DOHH2 (cell line): ENCODE data around the gene SMOC2.

Experiments
- H3F3A ChIP-seq: fragments of 200-600 bp; sonication (generic), shearing (Covaris generic); 2 replicates; pipeline ENCODE4 v1.6.0; 2016; ENCODE audit warnings: antibody characterized with exemption, mild to moderate bottlenecking; ENCODE audit not compliant: control insufficient read depth, insufficient read depth
- H3K27ac ChIP-seq: fragments of 200-600 bp; sonication (generic); 2 replicates; pipeline ENCODE4 v1.5.1; 2014; ENCODE audit warnings: low read depth, mild to moderate bottlenecking, low read length, moderate library complexity
- H3K27me3 ChIP-seq: fragments of 200-600 bp; sonication (generic); 2 replicates; pipeline ENCODE4 v1.6.1; 2014; ENCODE audit warnings: mild to moderate bottlenecking, low read length, mixed read lengths; ENCODE audit not compliant: control insufficient read depth
- H3K36me3 ChIP-seq: fragments of 200-600 bp; sonication (generic); 2 replicates; pipeline ENCODE4 v1.6.1; 2014; ENCODE audit warnings: mild to moderate bottlenecking, low read length, moderate library complexity, mixed read lengths; ENCODE audit not compliant: control insufficient read depth
- H3K4me1 ChIP-seq: fragments of 200-600 bp; sonication (generic); 2 replicates; pipeline ENCODE4 v1.6.1; 2014; ENCODE audit warnings: mild to moderate bottlenecking, low read length, mixed read lengths; ENCODE audit not compliant: control insufficient read depth
- H3K4me2 ChIP-seq: fragments of 200-600 bp; sonication (generic); 2 replicates; pipeline ENCODE4 v1.6.0; 2014; ENCODE audit warnings: mild to moderate bottlenecking, low read length, moderate library complexity
- H3K4me3 ChIP-seq: fragments of 200-600 bp; sonication (generic); 2 replicates; pipeline ENCODE4 v1.5.1; 2014; ENCODE audit warnings: mild to moderate bottlenecking, low read length, mixed read lengths
- H3K79me2 ChIP-seq: fragments of 200-600 bp; sonication (generic); 2 replicates; pipeline ENCODE4 v1.6.1; 2014; ENCODE audit warnings: mild to moderate bottlenecking, low read length, mixed read lengths; ENCODE audit not compliant: control insufficient read depth
- H3K9me2 ChIP-seq: fragments of 200-600 bp; sonication (generic); replicated peaks from 2 replicates; pipeline ENCODE4 v1.6.1; 2014; ENCODE audit warnings: mild to moderate bottlenecking, low read length, mixed read lengths; ENCODE audit not compliant: control insufficient read depth
- H3K9me3 ChIP-seq: fragments of 200-600 bp; sonication (generic); 2 replicates; pipeline ENCODE4 v1.6.1; 2014; ENCODE audit warnings: antibody characterized with exemption, low read length, mixed read lengths; ENCODE audit not compliant: control insufficient read depth, insufficient read depth
- H4K20me1 ChIP-seq: fragments of 200-600 bp; sonication (generic); 2 replicates; pipeline ENCODE4 v1.6.0; 2014; ENCODE audit warnings: low read depth, mild to moderate bottlenecking, antibody characterized with exemption, low read length, moderate library complexity; ENCODE audit not compliant: control insufficient read depth, insufficient read depth
- CTCF ChIP-seq: fragments of 200-600 bp; sonication (generic); IDR thresholded peaks from one replicate; pipeline ENCODE4 v1.5.1; 2014; ENCODE audit warnings: antibody characterized with exemption, mild to moderate bottlenecking, low read depth, low read length; ENCODE audit not compliant: poor library complexity, severe bottlenecking
- EZH2phosphoT487 ChIP-seq: fragments of 200-600 bp; sonication (generic); IDR thresholded peaks from 2 replicates; pipeline ENCODE4 v1.6.1; 2017; ENCODE audit warnings: borderline replicate concordance, mild to moderate bottlenecking, antibody characterized with exemption, low read length, moderate library complexity, mixed read lengths

Gene SMOC2

GRCh38 chr6:168448243-168448855 is 7.4 kb downstream of the SMOC2 start:
- Histone ChIP-seq H3K27me3 (no peaks in the 10 kb centered on the region), H3K4me1 (no peaks in the 10 kb centered on the region), H3K36me3 (no peaks in the 10 kb centered on the region), H3K9me2 (no peaks in the 10 kb centered on the region), H3K27ac (no peak overlapping the region), H4K20me1 (no peaks in the 10 kb centered on the region), H3K79me2 (no peaks in the 10 kb centered on the region), H3K9me3 (no peaks in the 10 kb centered on the region), H3F3A (no peaks in the 10 kb centered on the region), H3K4me2 (no peak overlapping the region), H3K4me3 (no peak overlapping the region)
- no peak for TF ChIP-seq EZH2phosphoT487
- no peak for TF ChIP-seq CTCF

GRCh38 chr6:168450917-168451316 is 9.9 kb downstream of the SMOC2 start:
- Histone ChIP-seq H3K4me2 (no peak overlapping the region), H3F3A (no peaks in the 10 kb centered on the region), H3K4me1 (no peaks in the 10 kb centered on the region), H3K36me3 (no peaks in the 10 kb centered on the region), H3K27ac (no peak overlapping the region), H3K9me2 (no peaks in the 10 kb centered on the region), H3K4me3 (no peak overlapping the region), H4K20me1 (no peaks in the 10 kb centered on the region), H3K9me3 (no peaks in the 10 kb centered on the region), H3K27me3 (no peaks in the 10 kb centered on the region), H3K79me2 (no peaks in the 10 kb centered on the region)
- TF ChIP-seq EZH2phosphoT487 (no peak), CTCF (no peak)

GRCh38 chr6:168451805-168452517 is 11.0 kb downstream of the SMOC2 start:
- no peak overlapping the region for H3K4me3 ChIP-seq
- H3K79me2 ChIP-seq, result no peaks in the 10 kb centered on the region
- no peak overlapping the region for H3K27ac ChIP-seq
- no peaks in the 10 kb centered on the region for H3K9me3 ChIP-seq
- H3K9me2 ChIP-seq, result no peaks in the 10 kb centered on the region
- TF ChIP-seq CTCF (no peak), EZH2phosphoT487 (no peak)
- H4K20me1 ChIP-seq, result no peaks in the 10 kb centered on the region
- no peaks in the 10 kb centered on the region for H3K36me3 ChIP-seq
- no peaks in the 10 kb centered on the region for H3F3A ChIP-seq
- H3K4me2 ChIP-seq, result no peak overlapping the region
- no peaks in the 10 kb centered on the region for H3K27me3 ChIP-seq
- H3K4me1 ChIP-seq, result no peaks in the 10 kb centered on the region
